HG03575 (cell line): ENCODE results near the gene RCN1.
"Not testable (repeated sequence)": the region's sequence is repeated elsewhere in the genome, so short reads cannot be mapped to it uniquely, and the experiment has no call there.

Experiments used
- ATAC-seq: cut with Tn5 transposase; IDR thresholded peaks from one replicate; pipeline ENCODE4 v1.9.1; 2021; ENCODE audit not compliant: unreplicated experiment, insufficient number of reproducible peaks, low FRiP score; ENCODE audit errors: extremely low read depth

RCN1 gene

GRCh38 chr11:32072872-32073643 is 17.8 kb upstream of the RCN1 start:
- no peak for ATAC-seq

GRCh38 chr11:32073644-32074026 is 17.2 kb upstream of the RCN1 start:
- no peak for ATAC-seq

GRCh38 chr11:32079553-32079952 is 11.3 kb upstream of the RCN1 start:
- ATAC-seq = no peak

- ATAC-seq = no peak
These were observed 10.4 kb upstream of the RCN1 start for GRCh38 chr11:32080361-32080980.

- no peak for ATAC-seq
These were observed 9.7 kb upstream of the RCN1 start for GRCh38 chr11:32081129-32081641.

GRCh38 chr11:32081901-32082300 is 9.0 kb upstream of the RCN1 start:
- no peak for ATAC-seq

GRCh38 chr11:32082346-32082986 is 8.4 kb upstream of the RCN1 start:
- no peak for ATAC-seq

- no peak for ATAC-seq
These were observed 3.3 kb upstream of the RCN1 start for GRCh38 chr11:32087597-32087996.

GRCh38 chr11:32088117-32088941 is 2.5 kb upstream of the RCN1 start:
- no peak for ATAC-seq

GRCh38 chr11:32092581-32093170 is 1.8 kb downstream of the RCN1 start:
- no peak for ATAC-seq

GRCh38 chr11:32094923-32095322 is 4.0 kb downstream of the RCN1 start:
- ATAC-seq = no peak

- ATAC-seq = no peak
These were observed 7.4 kb downstream of the RCN1 start for GRCh38 chr11:32098142-32098903.

GRCh38 chr11:32099516-32099915 is 8.6 kb downstream of the RCN1 start:
- no peak for ATAC-seq

GRCh38 chr11:32100495-32100894 is 9.6 kb downstream of the RCN1 start:
- ATAC-seq = no peak

GRCh38 chr11:32101791-32102190 is 10.9 kb downstream of the RCN1 start:
- ATAC-seq = no peak

- not testable (repeated sequence) for ATAC-seq
These were observed 12.3 kb downstream of the RCN1 start for GRCh38 chr11:32103121-32103719.

- ATAC-seq = no peak
These were observed 13.1 kb downstream of the RCN1 start for GRCh38 chr11:32103941-32104340.
